GM19467 (cell line): ENCODE results near the gene DNAH3.

ENCODE experiments used
- ATAC-seq: cut with Tn5 transposase; IDR thresholded peaks from one replicate; pipeline ENCODE4 v1.9.1; 2021; ENCODE audit warnings: mild to moderate bottlenecking, moderate library complexity; ENCODE audit not compliant: unreplicated experiment

DNAH3 gene

GRCh38 chr16:20889625-20890275 lies 260.9 kb downstream of the DNAH3 start:
- no peak for ATAC-seq

GRCh38 chr16:20887207-20887606 lies 263.4 kb downstream of the DNAH3 start:
- ATAC-seq, result no peak

GRCh38 chr16:20886320-20886719 lies 264.3 kb downstream of the DNAH3 start:
- no peak for ATAC-seq

- ATAC-seq, result no peak
Measured at GRCh38 chr16:20884240-20884556, 266.4 kb downstream of the DNAH3 start.

GRCh38 chr16:20883554-20884239 lies 266.9 kb downstream of the DNAH3 start:
- no peak for ATAC-seq
